ENCODE measurements around the gene MTCL1.

DNA sequence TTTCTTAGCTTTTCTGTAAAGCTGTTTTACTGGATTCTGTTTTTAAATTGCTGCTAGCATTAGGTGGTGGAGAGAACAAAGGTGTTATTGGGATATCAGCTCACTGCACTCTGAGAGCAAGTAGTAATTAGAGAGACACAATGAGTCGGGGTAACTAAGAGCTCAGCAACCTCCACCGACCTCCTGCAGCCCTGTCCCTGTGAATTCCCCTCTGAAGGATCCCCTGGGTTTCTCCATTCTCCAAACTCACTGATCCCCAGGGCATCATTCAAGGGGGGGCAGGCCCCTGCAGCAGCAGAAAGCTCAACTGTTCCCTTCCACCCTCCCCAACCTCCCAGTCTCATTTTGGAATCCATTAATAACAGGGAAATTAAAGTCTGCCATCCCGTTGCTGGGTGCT is 73.0 kb downstream of the MTCL1 start:
- TF ChIP-seq, protein P1, sequence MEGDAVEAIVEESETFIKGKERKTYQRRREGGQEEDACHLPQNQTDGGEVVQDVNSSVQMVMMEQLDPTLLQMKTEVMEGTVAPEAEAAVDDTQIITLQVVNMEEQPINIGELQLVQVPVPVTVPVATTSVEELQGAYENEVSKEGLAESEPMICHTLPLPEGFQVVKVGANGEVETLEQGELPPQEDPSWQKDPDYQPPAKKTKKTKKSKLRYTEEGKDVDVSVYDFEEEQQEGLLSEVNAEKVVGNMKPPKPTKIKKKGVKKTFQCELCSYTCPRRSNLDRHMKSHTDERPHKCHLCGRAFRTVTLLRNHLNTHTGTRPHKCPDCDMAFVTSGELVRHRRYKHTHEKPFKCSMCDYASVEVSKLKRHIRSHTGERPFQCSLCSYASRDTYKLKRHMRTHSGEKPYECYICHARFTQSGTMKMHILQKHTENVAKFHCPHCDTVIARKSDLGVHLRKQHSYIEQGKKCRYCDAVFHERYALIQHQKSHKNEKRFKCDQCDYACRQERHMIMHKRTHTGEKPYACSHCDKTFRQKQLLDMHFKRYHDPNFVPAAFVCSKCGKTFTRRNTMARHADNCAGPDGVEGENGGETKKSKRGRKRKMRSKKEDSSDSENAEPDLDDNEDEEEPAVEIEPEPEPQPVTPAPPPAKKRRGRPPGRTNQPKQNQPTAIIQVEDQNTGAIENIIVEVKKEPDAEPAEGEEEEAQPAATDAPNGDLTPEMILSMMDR (IDR thresholded peaks at IDR 0.05; ENCODE audit: insufficient read depth, low read depth, low read length): no peak
- TF ChIP-seq EZH2 (IDR thresholded peaks at IDR 0.05; ENCODE audit: insufficient read depth, low read length): no peak
